ENCODE results near the gene DDX54. TPM values are rescaled to one million over a fixed set of nuclear protein-coding genes. Genes with fewer than 3 reads are reported as not detected.

The DDX54 gene
- total RNA-seq, 1 donor from 2014 or later = 33.5 TPM

DNA sequence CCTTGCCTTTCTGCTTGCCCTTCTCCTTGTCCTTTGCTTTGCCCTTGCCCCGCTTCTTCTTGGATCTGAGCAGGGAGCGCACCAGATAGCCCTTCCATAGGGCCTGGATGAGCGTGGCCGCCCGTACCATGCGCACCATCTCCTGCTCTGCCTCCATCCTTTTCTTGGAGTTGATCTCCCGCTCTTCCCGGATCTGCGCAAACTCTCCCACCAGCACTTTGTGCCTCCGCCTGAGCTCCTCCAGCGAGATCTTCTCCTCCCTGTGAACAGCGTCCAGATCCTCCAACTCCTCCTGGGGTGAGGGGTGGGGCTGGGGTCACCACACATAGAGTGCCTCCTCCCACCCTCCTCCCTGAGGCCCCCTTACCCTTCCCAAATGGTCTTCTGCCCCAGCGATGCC, 10.3 kb upstream of the DDX54 start:
- DNase-seq (ENCODE audit: low spot score) (no peak), ATAC-seq (no peak)

DNA sequence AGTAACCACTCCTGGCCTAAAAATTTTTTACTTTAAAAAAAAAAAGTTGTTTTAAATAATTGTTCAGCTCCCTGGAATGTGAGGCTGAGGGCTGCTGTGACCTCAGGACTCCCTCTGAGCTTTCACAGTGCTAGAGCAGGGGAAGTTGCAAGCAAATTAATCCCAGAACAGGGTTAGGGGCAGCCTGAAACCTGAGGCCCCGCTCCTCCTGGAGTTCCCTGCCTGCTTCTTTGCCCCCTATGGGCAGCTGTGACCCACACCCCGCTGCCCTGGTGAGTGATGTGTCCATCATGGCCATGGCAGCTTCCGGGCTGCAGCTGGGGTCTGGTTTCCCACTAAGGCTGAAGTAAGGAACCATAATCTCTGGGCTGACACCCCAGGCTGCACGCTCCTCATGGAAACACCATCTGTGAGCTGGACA, 9.7 kb upstream of the DDX54 start:
- no peak for DNase-seq (ENCODE audit: low spot score)
- ATAC-seq = no peak

DNA sequence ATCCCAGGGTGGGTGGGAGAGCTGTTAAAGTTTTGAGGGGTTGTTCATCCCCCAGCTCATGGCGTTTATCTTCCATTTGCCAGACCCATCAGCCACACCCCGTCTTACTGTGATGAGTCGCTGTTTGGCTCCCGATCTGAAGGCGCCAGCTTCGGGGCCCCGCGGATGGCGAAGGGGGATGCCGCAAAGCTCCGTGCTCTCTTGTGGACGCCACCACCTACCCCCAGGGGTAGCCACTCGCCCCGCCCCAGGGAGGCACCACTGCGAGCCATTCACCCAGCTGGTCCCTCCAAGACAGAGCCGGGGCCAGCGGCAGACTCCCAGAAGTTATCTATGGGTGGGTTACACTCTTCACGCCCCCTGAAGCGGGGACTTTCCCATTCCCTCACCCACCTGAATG, 5.9 kb upstream of the DDX54 start:
- no peak for DNase-seq (ENCODE audit: low spot score)

DNA sequence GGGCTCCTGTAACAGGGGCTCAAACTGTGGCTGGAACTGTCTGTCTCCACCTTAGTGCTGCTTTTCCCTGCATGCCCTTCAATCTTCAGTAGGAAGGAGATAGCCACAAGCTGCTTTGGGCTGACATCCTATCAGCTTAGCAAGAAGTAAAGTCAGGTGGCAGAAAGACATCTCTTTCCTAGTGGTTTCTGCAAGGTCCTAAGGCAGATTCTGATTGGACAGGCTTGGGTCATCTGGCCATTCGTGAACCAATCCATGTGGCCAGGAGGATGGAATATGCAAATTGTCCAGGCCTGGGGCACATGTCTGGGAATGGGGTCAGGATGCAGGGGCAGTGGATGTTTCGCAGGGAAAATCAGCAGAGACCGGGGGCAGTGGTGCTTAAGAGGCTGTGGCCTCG, 5.5 kb upstream of the DDX54 start:
- ATAC-seq = no peak
- no peak for DNase-seq (ENCODE audit: low spot score)

More for the DNA sequence above, 5.9 kb upstream of the DDX54 start:
- ATAC-seq = no peak

DNA sequence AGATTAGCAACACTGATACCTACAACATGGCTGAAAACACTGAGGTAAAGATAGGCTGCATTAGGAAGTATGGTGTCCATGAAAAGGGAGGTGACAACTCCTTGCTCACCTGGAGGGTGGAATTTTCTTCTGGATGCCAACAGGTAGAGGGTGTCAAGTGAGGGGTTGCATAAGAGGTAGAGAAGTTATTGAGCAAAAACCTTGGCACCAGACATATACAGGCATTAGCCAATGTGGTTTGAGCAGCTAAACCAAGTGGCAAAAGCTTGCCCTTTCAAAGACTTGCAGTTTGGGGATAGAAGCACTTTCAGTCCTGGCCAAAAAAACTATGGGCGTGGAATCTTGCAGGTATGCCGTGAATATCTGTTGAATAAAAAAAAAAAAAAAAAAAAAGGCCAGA, 4.1 kb upstream of the DDX54 start:
- DNase-seq (ENCODE audit: low spot score) (no peak), ATAC-seq (peak; percentile 6)

DNA sequence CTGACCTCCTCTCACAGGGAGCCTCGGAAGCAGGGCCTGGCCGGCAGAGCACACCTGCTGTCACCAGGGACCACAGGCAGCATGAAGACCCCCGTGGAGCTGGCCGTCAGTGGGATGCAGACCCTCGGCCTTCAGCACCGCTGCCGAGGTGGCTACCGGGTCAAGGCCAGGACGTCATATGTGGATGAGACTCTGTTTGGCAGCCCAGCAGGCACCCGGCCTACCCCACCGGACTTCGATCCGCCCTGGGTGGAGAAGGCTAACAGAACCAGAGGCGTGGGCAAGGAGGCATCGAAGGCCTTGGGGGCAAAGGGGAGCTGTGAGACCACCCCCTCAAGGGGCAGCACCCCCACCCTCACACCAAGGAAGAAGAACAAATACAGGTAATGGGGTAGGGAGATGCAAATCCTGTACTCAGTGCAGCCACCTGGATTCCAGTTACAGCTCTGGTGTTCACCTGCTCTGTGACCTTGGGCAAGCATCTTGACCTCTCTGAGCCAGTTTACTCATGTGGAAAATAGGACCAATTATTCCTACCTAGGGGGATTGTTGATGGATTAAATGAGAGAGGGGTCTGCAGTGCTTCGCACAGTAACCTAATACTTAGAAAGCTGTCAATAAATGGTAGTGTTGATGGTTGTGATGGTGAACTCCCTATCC, 1.5 kb upstream of the DDX54 start:
- DNase-seq (ENCODE audit: low spot score) = peak; percentile 83
- ATAC-seq = peak; percentile 44

DNA sequence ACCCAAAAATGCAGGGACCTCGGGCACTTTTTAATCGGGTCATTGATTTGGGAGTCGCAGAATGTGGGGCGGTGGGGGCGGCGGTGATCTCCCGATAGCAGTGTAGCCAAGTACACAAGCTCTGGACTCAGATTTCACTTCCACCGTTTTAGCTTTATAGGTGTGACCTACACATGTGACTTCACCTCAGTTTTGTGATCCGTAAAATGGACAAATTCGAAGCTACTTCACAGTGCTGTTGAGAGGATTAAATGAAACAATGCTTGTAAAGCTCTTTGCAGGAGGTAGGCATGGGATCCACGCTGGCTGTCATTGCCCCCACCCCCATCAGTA, 721 bp upstream of the DDX54 start:
- DNase-seq (ENCODE audit: low spot score) = no peak
- ATAC-seq = peak; percentile 5

DNA sequence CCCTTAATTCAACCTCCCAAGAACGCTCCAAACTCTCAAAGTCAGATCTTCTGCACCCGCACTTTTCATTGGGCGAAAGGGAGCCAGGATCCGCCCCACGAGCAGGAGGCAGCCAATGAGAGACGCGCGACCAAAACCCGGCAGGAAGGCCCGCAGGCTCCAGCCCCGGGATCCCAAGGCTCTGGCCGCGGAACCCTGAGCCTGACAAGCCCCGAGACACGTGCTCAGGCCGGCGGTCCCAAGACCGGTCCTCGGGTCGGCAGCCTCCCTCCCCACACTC, 438 bp downstream of the DDX54 start:
- peak; percentile 81 for ATAC-seq
- DNase-seq (ENCODE audit: low spot score) = peak; percentile 91

DNA sequence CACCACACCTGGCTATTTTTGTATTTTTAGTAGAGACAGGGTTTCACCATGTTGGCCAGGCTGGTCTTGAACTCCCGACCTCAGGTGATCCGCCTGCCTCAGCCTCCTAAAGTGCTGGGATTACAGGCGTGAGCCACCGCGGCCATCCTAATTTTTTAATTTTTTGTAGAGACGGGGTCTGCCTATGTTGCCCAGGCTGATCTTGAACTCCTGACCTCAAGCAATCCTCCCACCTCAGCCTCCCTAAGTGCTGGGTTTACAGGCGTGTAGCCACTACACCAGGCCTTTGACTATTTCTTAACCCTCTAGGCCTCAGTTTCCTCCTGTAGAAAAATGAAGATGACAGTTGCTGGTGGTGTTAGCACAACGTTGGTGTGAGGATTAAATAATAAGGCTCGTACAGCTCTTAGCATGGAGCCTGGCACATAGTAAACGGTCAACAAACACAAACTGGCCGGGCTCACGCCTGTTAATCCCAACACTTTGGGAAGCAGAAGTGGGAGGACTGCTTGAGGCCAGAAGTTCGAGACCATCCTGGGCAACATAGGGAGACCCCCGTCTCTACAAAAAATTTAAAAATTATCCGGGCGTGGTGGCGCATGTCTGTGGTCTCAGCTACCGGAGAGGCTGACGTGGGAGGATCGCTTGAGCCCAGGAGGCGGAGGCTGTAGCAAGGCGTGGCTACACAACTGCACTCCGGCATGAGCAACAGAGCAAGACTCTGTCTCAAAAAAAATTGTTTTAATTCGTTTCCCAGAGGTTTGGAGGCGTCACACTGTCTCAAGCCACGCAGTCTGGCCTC, 979 bp downstream of the DDX54 start:
- DNase-seq (ENCODE audit: low spot score) = no peak
- peak; percentile 36 for ATAC-seq

DNA sequence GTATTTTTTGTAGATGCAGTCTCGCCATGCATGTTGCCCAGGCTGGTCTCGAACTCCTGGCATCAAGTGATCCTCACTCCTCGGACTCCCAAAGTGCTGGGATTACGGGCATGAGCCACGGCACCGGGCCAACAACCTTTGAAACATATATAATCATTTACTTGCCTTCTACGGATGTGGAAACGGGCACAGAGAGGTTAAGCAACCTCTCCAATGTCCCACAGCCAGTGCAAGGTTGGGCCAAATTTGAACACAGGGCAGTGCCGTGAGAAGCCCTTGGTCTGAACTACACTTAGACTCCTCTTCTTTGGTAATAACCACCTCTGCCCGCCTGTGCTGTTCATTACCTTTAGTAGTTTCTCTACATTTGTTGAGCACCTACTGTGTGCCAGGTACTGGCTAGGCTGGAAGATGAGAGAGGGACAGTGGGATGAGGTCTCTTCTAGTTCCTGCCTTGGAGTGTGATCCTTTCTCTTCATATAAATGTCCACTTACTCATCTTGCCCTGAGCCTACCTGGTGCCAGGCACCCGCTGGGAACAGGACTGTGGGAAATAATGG, 2.2 kb downstream of the DDX54 start:
- DNase-seq (ENCODE audit: low spot score) (no peak), ATAC-seq (no peak)

DNA sequence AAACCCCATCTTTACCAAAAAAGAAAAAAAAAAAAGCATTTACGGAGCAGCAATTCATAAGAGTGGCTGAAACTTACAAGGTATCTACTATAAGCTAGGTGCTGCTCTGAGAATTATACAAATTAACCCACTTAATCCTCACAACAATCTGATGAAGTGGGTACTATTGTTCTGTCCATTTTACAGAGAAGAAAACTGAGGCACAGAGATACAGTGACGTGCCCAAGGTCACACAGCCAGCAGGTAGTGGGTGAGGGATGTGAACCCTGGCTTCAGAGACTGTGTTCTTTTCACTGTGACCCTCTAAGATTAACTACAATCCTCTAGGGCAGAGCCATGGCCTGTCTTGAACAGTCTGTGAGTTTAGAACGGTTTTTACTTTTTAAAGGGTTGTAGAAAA, 3.3 kb downstream of the DDX54 start:
- ATAC-seq (no peak), DNase-seq (ENCODE audit: low spot score) (no peak)

DNA sequence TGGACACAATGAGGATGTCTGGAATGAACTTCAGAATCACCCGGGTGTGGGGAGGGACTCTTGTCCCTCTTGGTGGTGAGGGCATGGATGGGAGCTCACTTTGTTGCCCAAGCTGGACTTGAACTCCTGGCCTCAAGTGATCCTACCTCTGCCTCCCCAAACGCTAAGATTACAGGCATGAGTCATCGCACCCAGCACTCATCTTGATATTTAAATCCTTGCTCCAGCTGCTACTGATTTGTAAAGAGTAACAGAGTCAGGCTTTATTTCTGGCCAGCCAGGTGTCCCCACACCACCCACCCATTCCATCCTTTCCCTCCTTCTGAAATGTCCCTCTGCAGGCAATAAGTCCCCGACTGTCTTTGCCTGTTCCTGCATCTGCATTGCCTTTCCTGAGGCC, 4.9 kb downstream of the DDX54 start:
- DNase-seq (ENCODE audit: low spot score) (no peak), ATAC-seq (no peak)

DNA sequence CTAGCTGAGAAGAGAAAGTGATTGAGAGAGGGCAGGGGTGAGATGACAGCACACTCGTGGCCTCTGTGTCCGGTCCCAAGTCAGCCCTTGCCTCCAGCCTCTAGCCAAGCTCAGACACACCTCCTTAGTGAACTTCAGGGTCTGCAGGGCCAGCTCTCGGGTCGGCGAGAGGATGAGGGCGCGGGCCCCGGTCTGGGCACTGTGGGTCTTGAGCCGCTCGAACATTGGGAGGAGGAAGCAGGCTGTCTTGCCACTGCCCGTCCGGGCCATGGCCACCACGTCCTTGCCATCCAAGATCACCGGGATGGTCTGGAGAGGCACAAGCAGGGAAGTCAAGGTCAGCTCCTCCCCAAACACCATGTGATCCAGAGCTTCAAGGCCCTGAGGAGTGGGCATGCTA, 6.3 kb downstream of the DDX54 start:
- ATAC-seq = no peak
- DNase-seq (ENCODE audit: low spot score) = no peak

DNA sequence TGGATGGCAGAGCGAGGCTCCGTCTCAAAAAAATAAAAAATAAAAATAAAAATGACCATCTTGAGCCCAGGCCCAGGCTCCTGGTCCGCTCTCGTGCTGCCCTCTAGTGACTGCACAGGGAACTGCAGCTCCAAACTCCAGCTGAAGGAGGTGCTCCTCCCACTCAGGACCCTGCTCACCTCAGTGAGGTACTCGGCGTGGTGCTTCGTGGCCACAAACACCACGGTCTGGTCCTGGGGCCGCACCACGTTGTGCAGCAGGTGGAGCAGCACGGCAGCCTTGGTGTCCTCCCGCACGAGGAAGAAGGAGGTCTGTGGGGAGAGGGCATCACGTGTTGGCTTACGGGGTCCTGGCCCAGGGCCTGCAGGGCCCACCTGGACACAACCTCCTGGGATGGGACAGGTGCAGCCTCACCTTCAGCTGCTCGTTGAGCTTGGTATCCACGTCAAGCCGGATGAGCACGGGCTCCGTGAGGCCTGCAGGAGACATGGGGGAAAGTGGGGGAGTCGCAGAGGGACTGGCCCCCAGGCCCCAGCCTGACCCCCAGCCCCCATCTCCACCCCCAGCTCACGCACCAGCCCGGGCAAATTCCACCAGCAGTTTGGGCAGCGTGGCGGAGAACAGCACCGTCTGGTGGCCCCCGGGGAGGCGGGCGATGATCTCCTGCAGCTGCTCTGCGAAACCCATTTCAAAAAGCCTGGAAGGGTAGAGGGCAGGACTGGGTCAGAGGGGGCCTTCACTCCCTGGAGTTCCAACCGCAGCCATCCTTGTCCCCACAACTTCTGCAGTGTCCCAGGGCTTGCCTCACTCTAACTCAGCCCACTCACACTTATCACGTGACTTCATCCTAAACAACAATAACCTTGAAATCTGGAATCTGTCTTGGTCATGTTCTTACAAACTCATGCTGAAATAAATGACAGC, 10.6 kb downstream of the DDX54 start:
- peak; percentile 96 for ATAC-seq
- peak; percentile 70 for DNase-seq (ENCODE audit: low spot score)

DNA sequence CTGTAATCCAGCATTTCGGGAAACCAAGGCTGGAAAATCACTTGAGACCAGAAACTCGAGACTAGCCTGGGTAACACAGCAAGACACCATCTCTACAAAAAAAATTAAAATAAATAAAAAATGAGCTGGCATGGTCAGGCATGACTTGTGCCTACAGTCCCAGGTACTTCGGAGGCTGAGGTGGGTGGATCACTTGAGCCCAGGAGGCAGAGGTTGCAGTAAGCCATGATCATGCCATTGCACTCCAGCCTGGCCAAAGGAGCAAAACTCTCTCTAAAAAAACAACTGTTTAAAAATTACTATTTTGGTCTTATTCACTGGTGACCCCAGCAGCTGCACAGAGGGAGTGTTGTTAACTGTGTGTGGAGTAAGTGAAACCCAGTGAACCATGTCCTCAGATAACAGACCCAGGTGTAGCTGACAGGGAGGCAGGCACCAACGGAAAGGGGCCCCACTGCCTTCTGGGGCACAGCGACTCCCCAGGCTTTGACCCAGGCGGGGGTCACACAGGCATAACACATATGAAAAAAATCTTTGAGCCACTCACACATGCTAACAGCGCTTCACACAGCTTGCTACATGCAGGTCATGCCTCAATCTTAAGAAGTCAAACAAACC, 12.1 kb downstream of the DDX54 start:
- no peak for ATAC-seq
- DNase-seq (ENCODE audit: low spot score) = no peak

DNA sequence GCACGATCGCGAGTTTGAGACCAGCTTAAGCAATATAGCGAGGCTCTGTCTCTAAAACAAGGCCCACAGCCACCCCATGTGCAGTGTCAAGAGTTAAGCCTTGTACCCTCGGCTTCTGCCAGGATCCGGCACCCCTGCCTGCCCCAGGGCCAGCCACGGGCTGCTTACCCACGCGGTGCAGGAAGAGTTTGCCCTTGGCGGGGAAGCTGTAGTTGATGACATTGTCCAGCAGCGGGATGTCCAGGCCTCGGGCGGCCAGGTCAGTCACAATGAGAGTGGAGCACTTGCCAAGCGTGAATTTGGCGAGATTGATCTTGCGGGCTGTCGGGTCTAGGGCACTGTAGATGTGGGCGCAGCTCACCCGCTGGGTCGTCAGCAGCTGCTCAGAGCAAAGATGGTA, 13.1 kb downstream of the DDX54 start:
- DNase-seq (ENCODE audit: low spot score) = no peak
- ATAC-seq = no peak

DNA sequence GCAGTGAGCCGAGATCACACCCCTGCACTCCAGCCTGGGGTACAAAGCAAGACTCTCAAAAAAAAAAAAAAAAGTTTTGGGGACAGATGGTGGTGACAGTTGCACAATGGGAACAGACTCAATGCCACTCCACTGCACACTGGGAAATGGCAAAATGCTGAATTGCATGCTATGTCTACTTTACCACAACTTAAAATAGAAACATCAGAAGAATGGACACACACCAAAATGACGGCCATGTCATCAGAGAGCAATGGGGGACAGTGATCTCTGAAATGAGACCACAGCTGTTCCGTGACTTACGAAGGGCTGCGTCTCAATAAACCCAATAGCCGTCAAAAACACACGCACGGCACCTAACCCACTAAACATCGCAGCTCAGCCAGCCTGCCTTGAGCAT, 13.7 kb downstream of the DDX54 start:
- ATAC-seq = no peak
- DNase-seq (ENCODE audit: low spot score) = no peak

DNA sequence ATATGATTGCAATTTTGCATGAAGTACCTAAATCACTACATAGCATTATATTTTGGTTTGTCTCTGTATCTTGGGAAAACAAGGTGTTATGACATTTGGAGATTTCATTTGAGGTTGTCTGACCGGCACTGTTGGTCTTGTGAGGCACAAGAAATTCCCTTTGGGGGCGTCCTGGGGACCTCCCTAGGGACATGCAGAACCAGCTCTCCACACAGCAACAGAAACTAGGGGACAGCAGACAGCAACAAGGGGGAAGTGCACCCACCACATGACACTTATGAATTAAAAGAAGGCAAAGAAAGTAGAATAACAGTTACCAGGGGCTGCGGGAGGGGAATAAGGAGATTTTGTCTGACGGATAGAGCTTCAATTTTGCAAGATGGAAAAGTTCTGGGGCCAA, 14.4 kb downstream of the DDX54 start:
- DNase-seq (ENCODE audit: low spot score) (no peak), ATAC-seq (no peak)

DNA sequence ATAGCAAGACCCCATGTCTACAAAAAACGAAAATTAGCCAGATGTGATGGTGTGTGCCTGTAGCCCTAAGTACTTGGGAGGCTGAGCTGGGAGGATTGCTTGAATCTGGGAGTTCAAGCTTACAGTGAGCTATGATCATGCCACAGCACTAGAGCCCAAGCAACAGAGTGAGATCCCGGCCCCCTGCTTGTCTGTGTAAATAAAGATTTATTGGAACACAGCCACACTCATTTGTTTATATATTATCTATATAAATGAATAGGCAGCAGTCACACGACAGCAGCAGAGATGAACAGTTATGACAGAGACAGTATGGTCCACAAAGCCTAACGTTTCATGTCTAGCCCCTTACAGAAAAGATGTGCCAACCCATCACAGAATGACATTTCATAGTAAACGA, 14.8 kb downstream of the DDX54 start:
- DNase-seq (ENCODE audit: low spot score) (no peak), ATAC-seq (no peak)

DNA sequence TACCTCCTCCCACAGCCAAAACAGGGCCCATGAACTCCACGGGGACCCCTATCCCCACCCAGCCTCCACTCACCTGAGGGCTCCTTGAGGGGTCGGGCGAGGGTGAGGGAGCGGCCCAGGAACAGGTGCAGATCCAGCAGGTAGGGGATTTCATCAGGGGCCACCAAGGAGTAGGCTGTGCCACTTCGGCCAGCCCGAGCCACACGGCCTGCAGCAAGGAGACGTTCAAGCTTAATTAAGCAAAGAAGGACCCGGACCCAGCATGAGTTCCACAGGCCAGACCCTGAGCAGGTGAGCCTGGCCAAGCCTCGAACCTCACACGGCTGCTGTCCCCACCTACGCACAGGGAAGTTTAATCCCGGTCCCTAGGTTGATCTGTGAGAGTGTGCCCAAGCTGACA, 15.6 kb downstream of the DDX54 start:
- DNase-seq (ENCODE audit: low spot score) (no peak), ATAC-seq (no peak)

DNA sequence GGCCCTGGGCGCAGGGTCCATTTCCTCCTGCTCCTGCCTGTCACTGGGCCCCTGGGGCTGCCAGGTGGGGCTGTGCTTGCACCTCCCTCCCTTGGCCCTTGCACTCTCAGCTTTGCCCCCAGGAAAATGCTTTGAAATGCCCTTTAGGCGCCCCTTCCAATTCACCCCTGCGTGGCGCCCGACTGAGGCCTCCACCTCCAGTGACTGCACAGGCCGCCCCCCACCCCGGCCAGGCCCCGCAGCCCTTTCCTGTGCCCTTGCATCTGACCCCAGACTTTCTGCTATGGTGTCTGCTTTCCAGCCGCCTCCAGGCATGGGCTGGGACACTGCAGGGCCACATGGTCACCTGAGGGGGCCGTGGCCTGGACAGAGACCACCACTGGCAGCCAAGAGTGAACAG, 17.4 kb downstream of the DDX54 start:
- no peak for ATAC-seq
- DNase-seq (ENCODE audit: low spot score) = no peak
